Measurements from ENCODE around the gene GARNL3. TPM values are rescaled to one million over a fixed set of nuclear protein-coding genes. Genes with fewer than 3 reads are reported as not detected.

Gene GARNL3
- total RNA-seq, 1 donor from 2014 or later = 22.9 TPM

GRCh38 chr9:127428348-127428747 is 163.8 kb downstream of the GARNL3 start:
- Histone ChIP-seq H3K27me3 (ENCODE audit: low read depth) (no peaks in the 10 kb centered on the region), H3K27ac (replicated peaks) (no peak overlapping the region), H3K36me3 (peaks cover 38% of the 10 kb centered on the region), H3K9me3 (replicated peaks) (no peaks in the 10 kb centered on the region), H3K4me3 (no peak overlapping the region), H3K4me1 (peaks cover 39% of the 10 kb centered on the region)
- TF ChIP-seq CTCF (IDR thresholded peaks at IDR 0.05; ENCODE audit: borderline replicate concordance) = no peak
- DNase-seq = no peak
- intact Hi-C loops (cut with micrococcal nuclease) = no loop called here

- Histone ChIP-seq H3K4me3 (no peak overlapping the region), H3K36me3 (peaks cover 59% of the 10 kb centered on the region), H3K4me1 (peaks cover 23% of the 10 kb centered on the region), H3K27me3 (ENCODE audit: low read depth) (no peaks in the 10 kb centered on the region), H3K27ac (replicated peaks) (no peak overlapping the region), H3K9me3 (replicated peaks) (no peaks in the 10 kb centered on the region)
- intact Hi-C loops (cut with micrococcal nuclease) = no loop called here
- no peak for DNase-seq
- no peak for TF ChIP-seq CTCF (IDR thresholded peaks at IDR 0.05; ENCODE audit: borderline replicate concordance)
Measured at GRCh38 chr9:127430415-127430814, 165.8 kb downstream of the GARNL3 start.

DNA sequence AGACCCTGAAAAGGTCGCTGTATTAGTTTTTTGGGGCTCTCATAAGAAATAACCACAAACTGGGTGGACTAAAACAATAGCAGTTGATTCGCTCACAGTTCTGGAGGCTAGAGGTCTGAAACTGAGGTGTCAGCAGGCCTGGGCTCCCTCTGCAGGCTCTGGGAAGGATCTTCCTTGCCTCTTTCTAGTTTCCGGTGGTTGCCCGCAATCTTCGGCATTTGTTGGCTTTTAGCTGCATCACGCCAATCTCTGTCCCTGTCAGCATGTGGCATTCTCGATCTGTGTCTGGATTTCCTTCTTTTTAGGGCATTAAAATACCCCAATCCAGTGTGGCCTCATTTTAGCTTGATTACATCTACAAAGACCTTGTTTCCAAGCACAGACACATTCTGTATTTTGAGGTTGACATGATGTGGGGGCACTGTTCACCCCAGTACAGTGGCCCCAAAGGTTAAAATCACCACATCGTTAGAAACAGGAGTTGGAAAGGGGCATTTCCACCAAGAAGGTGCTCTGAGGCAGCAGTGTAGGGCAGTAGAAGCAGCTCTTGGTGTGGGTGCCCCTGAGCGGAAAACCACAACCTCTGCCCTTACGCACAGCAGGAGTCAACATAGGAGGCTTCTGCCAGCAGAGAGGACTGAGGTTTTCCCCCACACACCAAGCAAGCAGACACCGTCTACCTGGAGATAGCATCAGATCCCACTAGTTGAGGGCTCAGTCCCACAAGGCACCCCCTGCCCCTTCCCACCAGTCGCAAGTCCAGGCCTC is 173.1 kb downstream of the GARNL3 start:
- Histone ChIP-seq H3K9me3 (replicated peaks) (no peaks in the 10 kb centered on the region), H3K27ac (replicated peaks) (no peak overlapping the region), H3K4me1 (no peaks in the 10 kb centered on the region), H3K4me3 (no peak overlapping the region), H3K36me3 (peaks cover 95% of the 10 kb centered on the region), H3K27me3 (ENCODE audit: low read depth) (no peaks in the 10 kb centered on the region)
- no peak for DNase-seq
- intact Hi-C loops (cut with micrococcal nuclease) = no loop called here
- TF ChIP-seq CTCF (IDR thresholded peaks at IDR 0.05; ENCODE audit: borderline replicate concordance) = no peak

- H3K27me3 ChIP-seq (ENCODE audit: low read depth) = no peaks in the 10 kb centered on the region
- DNase-seq = no peak
- intact Hi-C loops (cut with micrococcal nuclease) = no loop called here
Measured at GRCh38 chr9:127438394-127438793, 173.8 kb downstream of the GARNL3 start.

More at GRCh38 chr9:127438394-127438793, 173.8 kb downstream of the GARNL3 start:
- H3K4me1 ChIP-seq = no peaks in the 10 kb centered on the region
- H3K36me3 ChIP-seq = peaks cover 95% of the 10 kb centered on the region
- no peak overlapping the region for H3K27ac ChIP-seq (replicated peaks)
- no peak for TF ChIP-seq CTCF (IDR thresholded peaks at IDR 0.05; ENCODE audit: borderline replicate concordance)
- no peaks in the 10 kb centered on the region for H3K9me3 ChIP-seq (replicated peaks)
- no peak overlapping the region for H3K4me3 ChIP-seq

Other genes with a start within 250 kb of the GARNL3 start
- 35.7 TPM for gene ANGPTL2, start 142.1 kb upstream of the GARNL3 start, total RNA-seq
- gene SLC2A8, start 132.4 kb downstream of the GARNL3 start, total RNA-seq = 16.1 TPM
- gene ZNF79, start 159.6 kb downstream of the GARNL3 start, total RNA-seq = 6.2 TPM
- 605 TPM for gene RPL12, start 186.6 kb downstream of the GARNL3 start, total RNA-seq
- gene LRSAM1, start 186.7 kb downstream of the GARNL3 start, total RNA-seq = 35.4 TPM

Measured in left ventricle myocardium inferior (tissue), 1 donor.